CD8-positive, alpha-beta memory T cell (primary cell): Measurements from ENCODE around the gene KCNQ5. TPM values are rescaled to one million over a fixed set of nuclear protein-coding genes. Genes with fewer than 3 reads are reported as not detected.

Experiments used
- CTCF ChIA-PET: fragments of 350-600 bp; sonication (Branson Sonifier 250); formaldehyde crosslinking; loops from one replicate; lab custom pipeline; 2021; ENCODE audit warnings: antibody characterized with exemption; lab: Charles Lee
- POLR2A ChIA-PET: fragments of 350-600 bp; sonication (Branson Sonifier 250); formaldehyde crosslinking; loops from one replicate; lab custom pipeline; 2021; ENCODE audit warnings: antibody characterized with exemption; lab: Charles Lee
- DNase-seq, 5 donors: peaks; one replicate each; pipeline versions ENCODE4 v3.0.0 to v3.0.0-alpha.2; 2020 to 2022; ENCODE audit warnings: mixed read lengths in 1 of 5
- H3K27ac ChIP-seq: one replicate; pipeline ENCODE4 v1.7.0; 2013; ENCODE audit warnings: low read depth, mild to moderate bottlenecking, low read length, moderate library complexity
- H3K27me3 ChIP-seq: 2 replicates; pipeline ENCODE4 v1.7.0; 2013; ENCODE audit warnings: low read length, mild to moderate bottlenecking; ENCODE audit not compliant: insufficient read depth, poor library complexity, severe bottlenecking
- H3K36me3 ChIP-seq: 2 replicates; pipeline ENCODE4 v1.7.0; 2013; ENCODE audit warnings: mild to moderate bottlenecking, low read length, moderate library complexity; ENCODE audit not compliant: insufficient read depth
- H3K4me1 ChIP-seq: 2 replicates; pipeline ENCODE4 v1.7.0; 2013; ENCODE audit warnings: mild to moderate bottlenecking, low read length, moderate library complexity; ENCODE audit not compliant: insufficient read depth
- H3K4me3 ChIP-seq: 2 replicates; pipeline ENCODE4 v1.7.0; 2013; ENCODE audit warnings: mild to moderate bottlenecking, low read length
- H3K9me3 ChIP-seq: 2 replicates; pipeline ENCODE4 v1.7.0; 2013; ENCODE audit warnings: mild to moderate bottlenecking, low read length
- H3K27ac Mint-ChIP-seq, 8 donors: one replicate each; pipeline ENCODE4 v1.8.0; 2020 to 2021; ENCODE audit warnings: mixed read lengths in 8 of 8, mild to moderate bottlenecking in 6 of 8, inconsistent platforms in 3 of 8, moderate library complexity in 3 of 8
- H3K27me3 Mint-ChIP-seq, 2 donors: one replicate each; pipeline ENCODE4 v1.8.0; 2020 to 2021; ENCODE audit warnings: mixed read lengths in 2 of 2, mild to moderate bottlenecking in 1 of 2, moderate library complexity in 1 of 2
- H3K36me3 Mint-ChIP-seq, 3 donors: one replicate each; pipeline ENCODE4 v1.8.0; 2020 to 2021; ENCODE audit warnings: mixed read lengths in 3 of 3, inconsistent platforms in 1 of 3, mild to moderate bottlenecking in 1 of 3
- H3K4me1 Mint-ChIP-seq, 3 donors: one replicate each; pipeline ENCODE4 v1.8.0; 2020 to 2021; ENCODE audit warnings: mixed read lengths in 3 of 3, inconsistent platforms in 1 of 3, mild to moderate bottlenecking in 1 of 3
- H3K4me3 Mint-ChIP-seq, 7 donors: one replicate each; pipeline ENCODE4 v1.8.0; 2020 to 2021; ENCODE audit warnings: mixed read lengths in 7 of 7, mild to moderate bottlenecking in 6 of 7, moderate library complexity in 4 of 7, inconsistent platforms in 2 of 7
- H3K9me3 Mint-ChIP-seq, 5 donors: one replicate each; pipeline ENCODE4 v1.8.0; 2020 to 2022; ENCODE audit warnings: mixed read lengths in 5 of 5, mild to moderate bottlenecking in 3 of 5, moderate library complexity in 2 of 5, inconsistent platforms in 1 of 5
- polyA plus RNA-seq: library from polyadenylated mRNA; unstranded; fragments of 300-500 nt; fragmentation: Illumina TruSeq; gene quantifications from one replicate; pipeline ENCODE4 v1.2.3, GENCODE V29; 2021
- total RNA-seq, 2 experiments: library from RNA; stranded (reverse); gene quantifications; one replicate each; pipeline ENCODE4 v1.2.3, GENCODE V29; 2021

The KCNQ5 gene
- total and polyA plus RNA-seq, 3 experiments from 2014 or later: 0.85 to 8.5 (median 7.9) TPM

DNA sequence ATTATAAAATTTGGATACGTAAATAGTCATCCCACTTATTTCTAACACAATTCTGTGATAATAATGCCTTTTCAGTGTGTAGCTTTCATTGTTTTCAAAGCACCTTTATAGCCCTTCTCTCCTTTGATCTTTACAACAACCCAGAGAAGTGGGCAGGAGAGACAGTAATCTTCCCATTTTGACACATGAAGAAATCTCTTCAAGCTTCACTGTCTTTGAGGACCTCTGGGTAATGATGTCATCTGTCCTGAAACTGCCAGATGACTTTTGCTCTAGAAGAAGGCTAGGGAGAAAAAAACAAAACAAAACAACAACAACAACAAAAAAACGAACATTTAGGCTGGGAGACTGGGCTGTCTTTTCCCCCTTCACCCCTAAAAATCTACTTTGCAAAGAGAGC lies 203.0 kb downstream of the KCNQ5 start:
- H3K4me3 ChIP-seq: no peak overlapping the region
- H3K27ac ChIP-seq: no peak overlapping the region
- H3K36me3 ChIP-seq: no peaks in the 10 kb centered on the region
- no peak for DNase-seq
- peaks cover 0 to 7% (median 5%) of the 10 kb centered on the region in 5 donors for H3K9me3 Mint-ChIP-seq
- H3K4me1 Mint-ChIP-seq: no peaks in the 10 kb centered on the region
- no peak overlapping the region for H3K4me3 Mint-ChIP-seq
- H3K9me3 ChIP-seq: no peaks in the 10 kb centered on the region
- H3K4me1 ChIP-seq: peaks cover 4% of the 10 kb centered on the region
- H3K27ac Mint-ChIP-seq: no peak overlapping the region
- ChIA-PET POLR2A (no interaction called here), CTCF (no interaction called here)
- H3K27me3 ChIP-seq: no peaks in the 10 kb centered on the region
- H3K27me3 Mint-ChIP-seq: no peaks in the 10 kb centered on the region
- peaks cover 0 to 15% (median 0%) of the 10 kb centered on the region in 3 donors for H3K36me3 Mint-ChIP-seq

DNA sequence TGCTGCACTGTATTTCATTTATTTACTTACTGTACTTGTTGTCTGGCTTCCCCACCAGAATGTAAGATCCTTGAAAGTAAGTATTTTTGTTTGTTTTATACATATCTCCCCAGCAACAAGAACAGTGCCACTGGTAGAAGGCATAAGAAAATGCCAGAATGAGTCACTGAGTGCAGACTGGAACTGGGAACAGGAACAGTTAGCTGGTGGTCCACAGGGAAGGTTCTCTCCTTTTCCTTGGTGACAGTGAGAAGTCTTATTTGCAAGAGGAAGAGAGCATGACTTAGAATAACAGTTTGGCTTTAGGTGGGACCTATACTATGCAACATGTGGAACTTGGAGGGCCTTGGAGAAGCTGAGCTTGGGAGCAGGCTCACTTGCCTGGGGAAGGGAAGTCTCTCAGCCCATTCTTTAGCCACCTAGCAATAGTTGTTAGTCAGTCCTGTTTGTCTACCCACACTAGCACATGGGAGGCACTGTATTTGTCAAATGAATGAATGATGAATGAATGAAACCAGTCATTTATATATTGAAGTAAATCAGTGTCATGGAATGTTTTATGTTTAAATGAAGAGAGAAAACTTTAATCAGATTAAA lies 203.5 kb downstream of the KCNQ5 start:
- CTCF ChIA-PET: no interaction called here
- Histone ChIP-seq H3K27me3 (no peaks in the 10 kb centered on the region), H3K4me1 (no peaks in the 10 kb centered on the region), H3K9me3 (no peaks in the 10 kb centered on the region), H3K4me3 (no peak overlapping the region), H3K27ac (no peak overlapping the region), H3K36me3 (no peaks in the 10 kb centered on the region)
- no peak for DNase-seq
- Mint-ChIP-seq H3K27me3 (no peaks in the 10 kb centered on the region), H3K27ac (peak overlapping the region in 1 of 8 donors; percentile 51), H3K4me1 (no peaks in the 10 kb centered on the region), H3K9me3 (peaks cover under 1 to 8% (median 5%) of the 10 kb centered on the region in 5 donors), H3K4me3 (no peak overlapping the region), H3K36me3 (peaks cover 0 to 15% (median 0%) of the 10 kb centered on the region in 3 donors)
- POLR2A ChIA-PET: no interaction called here

DNA sequence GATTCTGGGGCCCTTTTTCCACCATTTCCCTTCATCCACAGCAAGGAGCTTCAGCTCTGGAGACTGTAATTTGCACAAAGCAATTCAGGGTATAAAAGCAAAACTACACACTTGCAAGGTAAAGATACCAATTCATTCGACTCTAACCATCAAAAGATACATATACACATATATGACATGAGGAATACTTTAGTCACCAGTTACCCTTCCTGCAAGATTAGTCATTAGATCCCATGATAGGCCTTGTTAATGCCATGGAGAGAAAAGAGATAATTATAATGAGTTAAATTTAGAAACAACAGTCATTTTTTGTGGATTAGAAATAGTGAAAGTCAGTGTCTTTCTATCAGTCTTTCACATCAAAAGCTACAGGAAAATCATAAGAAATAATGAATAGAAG lies 204.2 kb downstream of the KCNQ5 start:
- ChIA-PET POLR2A (no interaction called here), CTCF (no interaction called here)
- Histone ChIP-seq H3K4me1 (no peaks in the 10 kb centered on the region), H3K9me3 (no peaks in the 10 kb centered on the region), H3K4me3 (no peak overlapping the region), H3K27ac (no peak overlapping the region), H3K36me3 (no peaks in the 10 kb centered on the region), H3K27me3 (no peaks in the 10 kb centered on the region)
- H3K36me3 Mint-ChIP-seq: peaks cover 0 to 15% (median 0%) of the 10 kb centered on the region in 3 donors
- no peak overlapping the region for H3K4me3 Mint-ChIP-seq
- H3K27ac Mint-ChIP-seq: no peak overlapping the region
- no peak for DNase-seq
- no peaks in the 10 kb centered on the region for H3K4me1 Mint-ChIP-seq
- peaks cover 2 to 11% (median 5%) of the 10 kb centered on the region in 5 donors for H3K9me3 Mint-ChIP-seq
- H3K27me3 Mint-ChIP-seq: no peaks in the 10 kb centered on the region

DNA sequence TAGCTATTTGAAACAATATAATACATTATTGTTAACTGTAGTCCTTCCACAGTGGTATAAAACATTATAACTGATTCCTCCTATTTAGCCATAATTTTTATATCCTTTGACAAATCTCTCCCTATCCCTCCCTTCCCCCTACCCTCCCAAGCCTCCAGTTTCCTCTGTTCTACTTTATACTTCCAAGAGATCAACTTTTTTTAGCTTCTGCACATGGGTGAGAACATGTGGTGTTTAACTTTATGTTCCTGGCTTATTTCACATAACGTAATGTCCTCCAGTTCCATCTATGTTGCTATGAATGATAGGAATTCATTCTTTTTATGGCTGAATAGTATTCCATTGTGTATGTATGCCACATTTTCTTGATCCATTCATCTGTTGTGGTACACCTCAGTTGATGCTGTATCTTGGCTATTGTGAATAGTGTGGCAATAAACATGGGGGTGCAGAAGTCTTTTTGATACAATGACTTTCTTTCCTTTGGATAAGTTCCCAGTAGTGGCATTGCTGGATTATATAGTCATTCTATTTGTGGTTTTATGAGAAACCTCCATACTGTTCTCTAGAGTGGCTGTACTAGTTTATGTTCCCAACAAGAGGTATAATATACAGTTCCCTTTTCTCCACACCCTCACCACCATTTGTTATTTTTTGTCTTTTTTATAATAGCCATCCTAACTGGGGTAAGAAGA lies 205.0 kb downstream of the KCNQ5 start:
- no peaks in the 10 kb centered on the region for H3K4me1 ChIP-seq
- no peaks in the 10 kb centered on the region for H3K36me3 ChIP-seq
- Mint-ChIP-seq H3K27ac (peak overlapping the region in 1 of 8 donors; percentile 26), H3K4me3 (no peak overlapping the region), H3K36me3 (peaks cover 0 to 15% (median 0%) of the 10 kb centered on the region in 3 donors), H3K4me1 (no peaks in the 10 kb centered on the region), H3K9me3 (peaks cover 2 to 11% (median 5%) of the 10 kb centered on the region in 5 donors), H3K27me3 (no peaks in the 10 kb centered on the region)
- no peak overlapping the region for H3K27ac ChIP-seq
- ChIA-PET POLR2A (no interaction called here), CTCF (no interaction called here)
- H3K9me3 ChIP-seq: no peaks in the 10 kb centered on the region
- no peaks in the 10 kb centered on the region for H3K27me3 ChIP-seq
- H3K4me3 ChIP-seq: no peak overlapping the region
- no peak for DNase-seq

DNA sequence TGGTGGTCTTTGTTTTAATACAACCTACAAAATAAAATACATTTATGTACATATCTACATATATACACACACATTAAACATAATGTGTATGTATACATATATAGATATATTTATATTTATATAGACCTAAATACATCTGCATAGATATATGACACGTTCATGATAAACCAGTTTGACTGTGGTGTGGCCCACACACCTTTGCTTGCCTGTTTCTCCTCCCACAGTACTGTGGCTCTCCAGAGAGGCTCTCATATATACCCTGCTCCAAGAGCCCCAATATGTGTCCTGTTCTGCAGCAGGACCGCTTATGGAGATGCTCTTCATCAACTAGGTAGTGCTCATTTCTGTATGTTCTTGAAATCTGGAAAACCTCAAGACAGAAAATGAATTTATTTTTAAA lies 207.0 kb downstream of the KCNQ5 start:
- H3K4me3 Mint-ChIP-seq: no peak overlapping the region
- no peak for DNase-seq
- no peaks in the 10 kb centered on the region for H3K36me3 ChIP-seq
- CTCF ChIA-PET: no interaction called here
- peaks cover 0 to 15% (median 0%) of the 10 kb centered on the region in 3 donors for H3K36me3 Mint-ChIP-seq
- H3K4me1 Mint-ChIP-seq: no peaks in the 10 kb centered on the region
- H3K9me3 Mint-ChIP-seq: peaks cover 2 to 11% (median 5%) of the 10 kb centered on the region in 5 donors
- H3K4me3 ChIP-seq: no peak overlapping the region
- no peaks in the 10 kb centered on the region for H3K27me3 ChIP-seq
- H3K9me3 ChIP-seq: no peaks in the 10 kb centered on the region
- no peaks in the 10 kb centered on the region for H3K4me1 ChIP-seq
- no peaks in the 10 kb centered on the region for H3K27me3 Mint-ChIP-seq
- H3K27ac ChIP-seq: no peak overlapping the region
- no peak overlapping the region for H3K27ac Mint-ChIP-seq
- POLR2A ChIA-PET: no interaction called here

DNA sequence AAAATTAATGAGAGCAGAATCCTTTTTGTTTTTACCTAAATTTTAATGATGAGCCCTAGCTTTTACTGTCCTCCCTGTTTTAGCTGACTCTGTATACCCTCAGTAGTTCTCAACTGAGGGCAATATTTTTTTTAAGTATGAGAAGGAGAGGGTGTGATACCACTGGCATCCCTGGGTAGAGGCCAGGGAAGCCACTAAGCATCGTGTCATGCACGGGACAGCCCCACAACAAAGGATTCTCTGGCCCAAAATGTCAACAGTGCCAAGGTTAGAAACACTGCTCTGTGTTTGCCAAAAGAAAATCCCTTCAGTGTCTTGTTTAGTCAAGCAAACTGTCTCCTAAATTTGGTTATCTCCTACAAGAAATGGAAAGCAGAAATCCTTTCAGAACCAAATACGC lies 210.4 kb downstream of the KCNQ5 start:
- Histone ChIP-seq H3K27ac (no peak overlapping the region), H3K4me3 (no peak overlapping the region), H3K27me3 (no peaks in the 10 kb centered on the region), H3K4me1 (no peaks in the 10 kb centered on the region), H3K36me3 (no peaks in the 10 kb centered on the region), H3K9me3 (no peaks in the 10 kb centered on the region)
- DNase-seq: no peak
- Mint-ChIP-seq H3K27ac (no peak overlapping the region), H3K4me3 (no peak overlapping the region), H3K4me1 (no peaks in the 10 kb centered on the region), H3K27me3 (no peaks in the 10 kb centered on the region), H3K36me3 (peaks cover 0 to 14% (median 0%) of the 10 kb centered on the region in 3 donors), H3K9me3 (peaks cover 2 to 11% (median 5%) of the 10 kb centered on the region in 5 donors)
- CTCF ChIA-PET: no interaction called here
- POLR2A ChIA-PET: no interaction called here

DNA sequence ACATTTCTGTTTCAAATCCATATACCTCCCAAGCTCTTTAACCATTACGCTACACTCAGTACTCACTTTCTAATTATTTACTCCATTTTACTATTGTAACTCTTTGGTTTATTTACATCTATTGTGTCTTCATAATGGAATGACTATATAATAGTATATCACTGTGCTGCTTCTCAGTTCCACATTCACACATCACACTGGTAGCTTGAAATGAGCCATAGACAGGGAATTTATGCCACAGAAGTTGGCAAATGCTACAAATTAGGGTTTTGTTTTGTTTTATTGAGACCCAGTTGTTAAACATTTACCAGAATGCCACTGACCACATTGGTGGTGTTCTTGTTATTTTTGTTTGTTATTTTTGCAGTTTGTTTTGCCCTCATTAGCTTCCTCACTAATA lies 213.9 kb downstream of the KCNQ5 start:
- H3K27ac Mint-ChIP-seq: no peak overlapping the region
- H3K9me3 ChIP-seq: no peaks in the 10 kb centered on the region
- no peaks in the 10 kb centered on the region for H3K27me3 Mint-ChIP-seq
- no peaks in the 10 kb centered on the region for H3K27me3 ChIP-seq
- no peaks in the 10 kb centered on the region for H3K36me3 ChIP-seq
- H3K4me3 Mint-ChIP-seq: no peak overlapping the region
- CTCF ChIA-PET: no interaction called here
- H3K27ac ChIP-seq: no peak overlapping the region
- peaks cover 0 to 4% (median 0%) of the 10 kb centered on the region in 3 donors for H3K36me3 Mint-ChIP-seq
- DNase-seq: no peak
- peaks cover 0 to 1% (median 0%) of the 10 kb centered on the region in 5 donors for H3K9me3 Mint-ChIP-seq
- no peaks in the 10 kb centered on the region for H3K4me1 Mint-ChIP-seq
- POLR2A ChIA-PET: no interaction called here
- H3K4me1 ChIP-seq: no peaks in the 10 kb centered on the region
- no peak overlapping the region for H3K4me3 ChIP-seq

DNA sequence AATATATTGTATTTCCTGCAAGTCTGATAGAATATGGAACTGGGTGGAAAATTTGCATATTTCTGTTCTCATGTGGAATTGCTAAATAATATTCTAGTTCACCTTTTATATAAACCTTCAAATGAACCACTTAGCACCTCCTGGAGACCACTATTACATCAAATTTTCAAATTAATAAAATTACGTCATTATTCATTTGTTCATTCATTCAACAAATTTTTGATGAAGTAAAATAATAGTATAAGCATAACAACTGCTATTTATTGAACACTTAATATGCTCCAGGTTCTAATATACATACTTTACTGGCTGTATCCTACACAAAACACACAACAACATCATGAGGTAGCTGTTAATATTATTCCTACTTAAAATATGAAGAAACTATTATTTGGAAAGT lies 215.1 kb downstream of the KCNQ5 start:
- H3K4me3 ChIP-seq: no peak overlapping the region

More for the DNA sequence above, 215.1 kb downstream of the KCNQ5 start:
- no peaks in the 10 kb centered on the region for H3K4me1 Mint-ChIP-seq
- Histone ChIP-seq H3K9me3 (no peaks in the 10 kb centered on the region), H3K27me3 (no peaks in the 10 kb centered on the region), H3K36me3 (no peaks in the 10 kb centered on the region), H3K27ac (no peak overlapping the region), H3K4me1 (no peaks in the 10 kb centered on the region)
- ChIA-PET POLR2A (no interaction called here), CTCF (no interaction called here)
- H3K27me3 Mint-ChIP-seq: no peaks in the 10 kb centered on the region
- H3K4me3 Mint-ChIP-seq: no peak overlapping the region
- DNase-seq: no peak
- no peaks in the 10 kb centered on the region for H3K9me3 Mint-ChIP-seq
- no peak overlapping the region for H3K27ac Mint-ChIP-seq
- peaks cover 0 to 4% (median 0%) of the 10 kb centered on the region in 3 donors for H3K36me3 Mint-ChIP-seq
